ENCODE results near the gene TRO.
A peak's percentile ranks its signal among the peaks of the same experiment; 100 is the strongest.

Gene TRO

GRCh38 chrX:54950730-54951375 is 30.2 kb downstream of the TRO start:
- no peak for TF ChIP-seq CTCF (IDR thresholded peaks at IDR 0.05; ENCODE audit: insufficient read depth, low read depth, low read length, missing control alignments)
- no peak overlapping the region for H3K4me3 ChIP-seq (ENCODE audit: low read length)

GRCh38 chrX:54961750-54962149 is 41.1 kb downstream of the TRO start:
- DNase-seq (ENCODE audit: low read depth) = peak; percentile 7
- TF ChIP-seq CTCF (IDR thresholded peaks at IDR 0.05; ENCODE audit: insufficient read depth, low read depth, low read length, missing control alignments) = no peak
- H3K4me3 ChIP-seq (ENCODE audit: low read length) = no peak overlapping the region

More at GRCh38 chrX:54950730-54951375, 30.2 kb downstream of the TRO start:
- DNase-seq (ENCODE audit: low read depth) = no peak

GRCh38 chrX:54964766-54965497 is 44.3 kb downstream of the TRO start:
- no peak overlapping the region for H3K4me3 ChIP-seq (ENCODE audit: low read length)
- no peak for TF ChIP-seq CTCF (IDR thresholded peaks at IDR 0.05; ENCODE audit: insufficient read depth, low read depth, low read length, missing control alignments)
- DNase-seq (ENCODE audit: low read depth) = no peak

GRCh38 chrX:54977387-54977786 is 56.8 kb downstream of the TRO start:
- no peak for TF ChIP-seq CTCF (IDR thresholded peaks at IDR 0.05; ENCODE audit: insufficient read depth, low read depth, low read length, missing control alignments)
- H3K4me3 ChIP-seq (ENCODE audit: low read length) = no peak overlapping the region
- no peak for DNase-seq (ENCODE audit: low read depth)

GRCh38 chrX:54978448-54978847 is 57.8 kb downstream of the TRO start:
- no peak for TF ChIP-seq CTCF (IDR thresholded peaks at IDR 0.05; ENCODE audit: insufficient read depth, low read depth, low read length, missing control alignments)
- DNase-seq (ENCODE audit: low read depth) = peak; percentile 59
- H3K4me3 ChIP-seq (ENCODE audit: low read length) = no peak overlapping the region

- no peak overlapping the region for H3K4me3 ChIP-seq (ENCODE audit: low read length)
- no peak for DNase-seq (ENCODE audit: low read depth)
- no peak for TF ChIP-seq CTCF (IDR thresholded peaks at IDR 0.05; ENCODE audit: insufficient read depth, low read depth, low read length, missing control alignments)
Measured at GRCh38 chrX:54979432-54979831, 58.8 kb downstream of the TRO start.
